MV-4-11 (cell line): ENCODE results near the gene F13A1.

ENCODE experiments used
- DNase-seq: peaks from one replicate; lab custom pipeline; 2025; lab: John Stamatoyannopoulos, UW

Gene F13A1

GRCh38 chr6:6191909-6192308 is 128.6 kb downstream of the F13A1 start:
- no peak for DNase-seq

- peak; percentile 1 for DNase-seq
These were observed 129.0 kb downstream of the F13A1 start for GRCh38 chr6:6191476-6191875.

GRCh38 chr6:6180684-6181083 is 139.8 kb downstream of the F13A1 start:
- DNase-seq, result no peak

GRCh38 chr6:6179858-6180623 is 140.4 kb downstream of the F13A1 start:
- no peak for DNase-seq

GRCh38 chr6:6178795-6179194 is 141.7 kb downstream of the F13A1 start:
- DNase-seq, result no peak

- no peak for DNase-seq
These were observed 142.7 kb downstream of the F13A1 start for GRCh38 chr6:6177754-6178153.

GRCh38 chr6:6176586-6177228 is 143.8 kb downstream of the F13A1 start:
- no peak for DNase-seq

GRCh38 chr6:6176127-6176526 is 144.3 kb downstream of the F13A1 start:
- DNase-seq, result no peak

- DNase-seq, result no peak
These were observed 151.3 kb downstream of the F13A1 start for GRCh38 chr6:6169141-6169540.

- no peak for DNase-seq
These were observed 154.4 kb downstream of the F13A1 start for GRCh38 chr6:6166064-6166463.

- DNase-seq, result no peak
These were observed 156.1 kb downstream of the F13A1 start for GRCh38 chr6:6164367-6164766.

- no peak for DNase-seq
These were observed 166.1 kb downstream of the F13A1 start for GRCh38 chr6:6154335-6154734.

GRCh38 chr6:6152060-6152459 is 168.4 kb downstream of the F13A1 start:
- no peak for DNase-seq

GRCh38 chr6:6148192-6148815 is 172.2 kb downstream of the F13A1 start:
- DNase-seq, result no peak

GRCh38 chr6:6131492-6132109 is 188.9 kb downstream of the F13A1 start:
- DNase-seq, result peak; percentile 34

GRCh38 chr6:6125495-6125894 is 195.0 kb downstream of the F13A1 start:
- no peak for DNase-seq

GRCh38 chr6:6123803-6124202 is 196.7 kb downstream of the F13A1 start:
- no peak for DNase-seq

- no peak for DNase-seq
These were observed 198.5 kb downstream of the F13A1 start for GRCh38 chr6:6121943-6122342.

GRCh38 chr6:6105472-6106036 is 214.9 kb downstream of the F13A1 start:
- DNase-seq, result peak; percentile 34
